ENCODE measurements around the gene GOLPH3.

GRCh38 chr5:32190095-32190494, 16.0 kb upstream of the GOLPH3 start:
- TF ChIP-seq POLR2AphosphoS5 (IDR thresholded peaks at IDR 0.05; ENCODE audit: low read depth, low read length) (no peak), TAF1 (IDR thresholded peaks at IDR 0.05; ENCODE audit: borderline replicate concordance, low read depth, low read length) (no peak), POLR2A (IDR thresholded peaks at IDR 0.05; ENCODE audit: low read depth, low read length) (no peak)
